ENCODE results near the gene ABCA3. TPM values are rescaled to one million over a fixed set of nuclear protein-coding genes. Genes with fewer than 3 reads are reported as not detected.

The ABCA3 gene
- total RNA-seq, 1 experiment from 2014 or later = 58.4 TPM

DNA sequence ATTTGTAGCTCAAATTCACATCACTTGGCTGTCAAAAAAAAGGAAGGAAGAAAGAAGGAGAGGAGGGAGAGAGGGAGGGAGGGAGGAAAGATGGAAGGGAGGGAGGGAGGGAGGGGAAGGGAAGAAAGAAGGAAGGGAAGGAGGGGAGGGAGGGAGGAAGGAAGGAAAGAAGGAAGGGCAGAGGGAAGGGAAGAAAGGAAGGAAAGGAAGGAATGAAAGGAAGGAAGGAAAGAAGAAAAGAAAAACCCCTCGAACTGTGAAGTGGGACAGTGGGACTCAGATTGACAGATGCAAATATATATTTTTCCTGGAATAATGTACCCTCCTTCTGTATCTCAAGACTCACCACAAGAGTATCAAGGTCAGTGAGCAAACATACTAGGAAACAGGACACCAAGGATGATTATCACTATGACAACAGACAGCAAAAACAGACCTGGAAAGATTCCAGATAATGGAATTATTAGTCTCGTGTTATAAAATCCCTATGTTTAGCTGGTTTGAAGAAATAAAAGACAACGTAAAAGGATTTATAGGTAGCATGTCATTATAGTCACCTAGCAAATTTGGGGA lies 24.2 kb upstream of the ABCA3 start:
- in situ Hi-C loops (cut with HindIII; ENCODE audit: low pct_unique_long_range_greater_than_20kb, low sequenced_read_pairs) (no loop called here), intact Hi-C loops (cut with micrococcal nuclease; ENCODE audit: unreplicated experiment) (no loop called here)
- Histone ChIP-seq H3K9me3 (ENCODE audit: control insufficient read depth, insufficient read depth, low read depth, low read length) (no peaks in the 10 kb centered on the region), H3K36me3 (ENCODE audit: control insufficient read depth, insufficient read depth, low read length) (no peaks in the 10 kb centered on the region), H3K27ac (ENCODE audit: low read length) (no peak overlapping the region), H3K4me3 (ENCODE audit: low read depth in 2 of 2, low read length in 2 of 2) (no peak overlapping the region), H3K4me1 (ENCODE audit: control insufficient read depth, insufficient read depth, low read length) (no peaks in the 10 kb centered on the region), H3K27me3 (ENCODE audit: control insufficient read depth, insufficient read depth, low read length) (peaks cover 10% of the 10 kb centered on the region; the same call in 1 of the 2 replicates)
- CTCF ChIA-PET = no interaction called here
- BruUV-seq (replicated peaks) = no TSS peak
- DNase-seq (ENCODE audit: low read depth, low spot score) = no peak
- POLR2A ChIA-PET = no interaction called here
- TF ChIP-seq, protein P1, sequence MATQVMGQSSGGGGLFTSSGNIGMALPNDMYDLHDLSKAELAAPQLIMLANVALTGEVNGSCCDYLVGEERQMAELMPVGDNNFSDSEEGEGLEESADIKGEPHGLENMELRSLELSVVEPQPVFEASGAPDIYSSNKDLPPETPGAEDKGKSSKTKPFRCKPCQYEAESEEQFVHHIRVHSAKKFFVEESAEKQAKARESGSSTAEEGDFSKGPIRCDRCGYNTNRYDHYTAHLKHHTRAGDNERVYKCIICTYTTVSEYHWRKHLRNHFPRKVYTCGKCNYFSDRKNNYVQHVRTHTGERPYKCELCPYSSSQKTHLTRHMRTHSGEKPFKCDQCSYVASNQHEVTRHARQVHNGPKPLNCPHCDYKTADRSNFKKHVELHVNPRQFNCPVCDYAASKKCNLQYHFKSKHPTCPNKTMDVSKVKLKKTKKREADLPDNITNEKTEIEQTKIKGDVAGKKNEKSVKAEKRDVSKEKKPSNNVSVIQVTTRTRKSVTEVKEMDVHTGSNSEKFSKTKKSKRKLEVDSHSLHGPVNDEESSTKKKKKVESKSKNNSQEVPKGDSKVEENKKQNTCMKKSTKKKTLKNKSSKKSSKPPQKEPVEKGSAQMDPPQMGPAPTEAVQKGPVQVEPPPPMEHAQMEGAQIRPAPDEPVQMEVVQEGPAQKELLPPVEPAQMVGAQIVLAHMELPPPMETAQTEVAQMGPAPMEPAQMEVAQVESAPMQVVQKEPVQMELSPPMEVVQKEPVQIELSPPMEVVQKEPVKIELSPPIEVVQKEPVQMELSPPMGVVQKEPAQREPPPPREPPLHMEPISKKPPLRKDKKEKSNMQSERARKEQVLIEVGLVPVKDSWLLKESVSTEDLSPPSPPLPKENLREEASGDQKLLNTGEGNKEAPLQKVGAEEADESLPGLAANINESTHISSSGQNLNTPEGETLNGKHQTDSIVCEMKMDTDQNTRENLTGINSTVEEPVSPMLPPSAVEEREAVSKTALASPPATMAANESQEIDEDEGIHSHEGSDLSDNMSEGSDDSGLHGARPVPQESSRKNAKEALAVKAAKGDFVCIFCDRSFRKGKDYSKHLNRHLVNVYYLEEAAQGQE (IDR thresholded peaks at IDR 0.05; ENCODE audit: insufficient read depth in 1 of 2, low read depth in 2 of 2, low read length in 1 of 2) = no peak
- TF ChIP-seq POLR2AphosphoS5 (IDR thresholded peaks at IDR 0.05; ENCODE audit: low read depth, low read length) (no peak), SIN3A (IDR thresholded peaks at IDR 0.05; ENCODE audit: borderline replicate concordance, insufficient read depth, low read depth, low read length) (no peak), TCF7L2 (IDR thresholded peaks at IDR 0.05; ENCODE audit: low read depth, low read length) (no peak)
- TF ChIP-seq, protein P2, sequence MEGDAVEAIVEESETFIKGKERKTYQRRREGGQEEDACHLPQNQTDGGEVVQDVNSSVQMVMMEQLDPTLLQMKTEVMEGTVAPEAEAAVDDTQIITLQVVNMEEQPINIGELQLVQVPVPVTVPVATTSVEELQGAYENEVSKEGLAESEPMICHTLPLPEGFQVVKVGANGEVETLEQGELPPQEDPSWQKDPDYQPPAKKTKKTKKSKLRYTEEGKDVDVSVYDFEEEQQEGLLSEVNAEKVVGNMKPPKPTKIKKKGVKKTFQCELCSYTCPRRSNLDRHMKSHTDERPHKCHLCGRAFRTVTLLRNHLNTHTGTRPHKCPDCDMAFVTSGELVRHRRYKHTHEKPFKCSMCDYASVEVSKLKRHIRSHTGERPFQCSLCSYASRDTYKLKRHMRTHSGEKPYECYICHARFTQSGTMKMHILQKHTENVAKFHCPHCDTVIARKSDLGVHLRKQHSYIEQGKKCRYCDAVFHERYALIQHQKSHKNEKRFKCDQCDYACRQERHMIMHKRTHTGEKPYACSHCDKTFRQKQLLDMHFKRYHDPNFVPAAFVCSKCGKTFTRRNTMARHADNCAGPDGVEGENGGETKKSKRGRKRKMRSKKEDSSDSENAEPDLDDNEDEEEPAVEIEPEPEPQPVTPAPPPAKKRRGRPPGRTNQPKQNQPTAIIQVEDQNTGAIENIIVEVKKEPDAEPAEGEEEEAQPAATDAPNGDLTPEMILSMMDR (IDR thresholded peaks at IDR 0.05) = no peak
- ATAC-seq = no peak

DNA sequence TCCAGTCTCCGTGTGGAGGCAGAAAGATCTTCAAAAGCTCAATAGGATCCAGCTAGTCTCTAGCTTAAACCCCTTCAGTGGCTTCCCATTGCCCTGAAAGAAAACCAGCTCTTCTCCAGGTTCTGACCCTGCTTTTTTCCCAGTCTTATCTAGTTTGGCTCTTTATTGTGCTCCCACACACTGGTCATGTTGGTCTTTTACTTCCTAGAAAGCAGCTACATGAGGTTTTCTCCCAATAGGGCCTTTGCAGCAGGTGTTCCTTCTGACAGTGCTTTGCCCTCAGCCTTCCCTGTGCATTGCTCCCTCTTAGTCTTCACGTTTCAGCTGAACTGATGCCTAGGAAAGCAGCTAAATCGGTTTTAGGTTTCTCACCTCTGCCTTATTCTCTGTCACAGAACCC lies 21.7 kb upstream of the ABCA3 start:
- TF ChIP-seq, protein P1 (IDR thresholded peaks at IDR 0.05; ENCODE audit: insufficient read depth in 1 of 2, low read depth in 2 of 2, low read length in 1 of 2) = no peak
- TF ChIP-seq SIN3A (IDR thresholded peaks at IDR 0.05; ENCODE audit: borderline replicate concordance, insufficient read depth, low read depth, low read length) = no peak
- no peak for TF ChIP-seq POLR2AphosphoS5 (IDR thresholded peaks at IDR 0.05; ENCODE audit: low read depth, low read length)
- no peak for TF ChIP-seq TCF7L2 (IDR thresholded peaks at IDR 0.05; ENCODE audit: low read depth, low read length)
- TF ChIP-seq, protein P2 (IDR thresholded peaks at IDR 0.05) = no peak
- POLR2A ChIA-PET = no interaction called here
- Histone ChIP-seq H3K4me1 (ENCODE audit: control insufficient read depth, insufficient read depth, low read length) (no peaks in the 10 kb centered on the region), H3K9me3 (ENCODE audit: control insufficient read depth, insufficient read depth, low read depth, low read length) (peaks cover 2% of the 10 kb centered on the region; the same call in 1 of the 2 replicates), H3K27me3 (ENCODE audit: control insufficient read depth, insufficient read depth, low read length) (peaks cover 12% of the 10 kb centered on the region; the same call in 1 of the 2 replicates), H3K36me3 (ENCODE audit: control insufficient read depth, insufficient read depth, low read length) (no peaks in the 10 kb centered on the region), H3K27ac (ENCODE audit: low read length) (no peak overlapping the region), H3K4me3 (ENCODE audit: low read depth in 2 of 2, low read length in 2 of 2) (no peak overlapping the region)
- intact Hi-C loops (cut with micrococcal nuclease; ENCODE audit: unreplicated experiment) = no loop called here
- in situ Hi-C loops (cut with HindIII; ENCODE audit: low pct_unique_long_range_greater_than_20kb, low sequenced_read_pairs) = no loop called here
- BruUV-seq (replicated peaks) = no TSS peak
- DNase-seq (ENCODE audit: low read depth, low spot score) = no peak
- CTCF ChIA-PET = no interaction called here
- ATAC-seq = no peak
